ENCODE data around the gene FSIP1. TPM values are rescaled to one million over a fixed set of nuclear protein-coding genes. Genes with fewer than 3 reads are reported as not detected.

FSIP1 gene
- total RNA-seq, 3 donors from 2014 or later: 4.1 to 12.1 (median 5.1) TPM

GRCh38 chr15:39627451-39628143, 155.0 kb downstream of the FSIP1 start:
- no peaks in the 10 kb centered on the region for H3K36me3 ChIP-seq (ENCODE audit: low read depth)
- no peak for TF ChIP-seq CTCF (IDR thresholded peaks at IDR 0.05)
- intact Hi-C loops (cut with DNase I, micrococcal nuclease): no loop called here
- H3K4me1 ChIP-seq (ENCODE audit: low read depth): peaks cover 53% of the 10 kb centered on the region
- peak in 1 of 3 donors; percentile 37 for DNase-seq
- no peak for ATAC-seq
- no peaks in the 10 kb centered on the region for H3K9me3 ChIP-seq
- H3K4me3 ChIP-seq: no peak overlapping the region

- Histone ChIP-seq H3K4me3 (no peak overlapping the region), H3K9me3 (no peaks in the 10 kb centered on the region), H3K4me1 (ENCODE audit: low read depth) (peaks cover 68% of the 10 kb centered on the region), H3K36me3 (ENCODE audit: low read depth) (no peaks in the 10 kb centered on the region)
- intact Hi-C loops (cut with DNase I, micrococcal nuclease): no loop called here
- TF ChIP-seq CTCF (IDR thresholded peaks at IDR 0.05): no peak
- no peak for DNase-seq
- no peak for ATAC-seq
Observed at GRCh38 chr15:39625856-39626255, 156.8 kb downstream of the FSIP1 start.

- intact Hi-C loops (cut with DNase I, micrococcal nuclease): no loop called here
- H3K9me3 ChIP-seq: no peaks in the 10 kb centered on the region
- TF ChIP-seq CTCF (IDR thresholded peaks at IDR 0.05): no peak
- peaks cover 64% of the 10 kb centered on the region for H3K4me1 ChIP-seq (ENCODE audit: low read depth)
- no peaks in the 10 kb centered on the region for H3K36me3 ChIP-seq (ENCODE audit: low read depth)
- peak in 1 of 3 donors; percentile 33 for DNase-seq
- no peak for ATAC-seq
- no peak overlapping the region for H3K4me3 ChIP-seq
Observed at GRCh38 chr15:39625451-39625850, 157.2 kb downstream of the FSIP1 start.

- Histone ChIP-seq H3K9me3 (no peaks in the 10 kb centered on the region), H3K4me1 (ENCODE audit: low read depth) (peaks cover 58% of the 10 kb centered on the region), H3K36me3 (ENCODE audit: low read depth) (no peaks in the 10 kb centered on the region), H3K4me3 (no peak overlapping the region)
- DNase-seq (peak; percentile 64 to 71 (median 70)), ATAC-seq (peak; percentile 57)
- intact Hi-C loops (cut with DNase I, micrococcal nuclease): no loop called here
- no peak for TF ChIP-seq CTCF (IDR thresholded peaks at IDR 0.05)
Observed at GRCh38 chr15:39624806-39625205, 157.8 kb downstream of the FSIP1 start.

- TF ChIP-seq CTCF (IDR thresholded peaks at IDR 0.05): no peak
- ATAC-seq: peak; percentile 60
- H3K4me3 ChIP-seq: no peak overlapping the region
- peak in 1 of 3 donors; percentile 57 for DNase-seq
- intact Hi-C loops (cut with DNase I, micrococcal nuclease): no loop called here
- H3K9me3 ChIP-seq: no peaks in the 10 kb centered on the region
- peaks cover 47% of the 10 kb centered on the region for H3K4me1 ChIP-seq (ENCODE audit: low read depth)
- H3K36me3 ChIP-seq (ENCODE audit: low read depth): no peaks in the 10 kb centered on the region
Observed at GRCh38 chr15:39623529-39623931, 159.1 kb downstream of the FSIP1 start.

All from mucosa of descending colon (tissue), 3 donors.